Choroid plexus epithelial cell (primary cell): ENCODE results near the gene BARHL2.

Experiments used
- DNase-seq: peaks from one replicate; pipeline ENCODE4 v3.0.0-alpha.2; 2010; ENCODE audit warnings: low read depth
- H3K4me3 ChIP-seq: 2 replicates; pipeline ENCODE4 v1.5.1; 2011; ENCODE audit warnings: low read depth, mild to moderate bottlenecking, control low read depth, low read length, moderate library complexity
- CTCF ChIP-seq: conservative IDR thresholded peaks from 2 replicates; pipeline ENCODE4 v1.5.1; 2011; ENCODE audit warnings: low read depth, mild to moderate bottlenecking, control low read depth, inconsistent platforms, low read length, moderate library complexity

Gene BARHL2

GRCh38 chr1:90748668-90749067, 31.6 kb upstream of the BARHL2 start:
- H3K4me3 ChIP-seq: no peak overlapping the region
- DNase-seq: no peak
- no peak for TF ChIP-seq CTCF

GRCh38 chr1:90746857-90747256, 29.8 kb upstream of the BARHL2 start:
- no peak for TF ChIP-seq CTCF
- DNase-seq: no peak
- H3K4me3 ChIP-seq: no peak overlapping the region

GRCh38 chr1:90745972-90746371, 28.9 kb upstream of the BARHL2 start:
- TF ChIP-seq CTCF: no peak
- no peak overlapping the region for H3K4me3 ChIP-seq
- DNase-seq: no peak

GRCh38 chr1:90732136-90732535, 15.0 kb upstream of the BARHL2 start:
- TF ChIP-seq CTCF: no peak
- DNase-seq: no peak
- H3K4me3 ChIP-seq: no peak overlapping the region

- H3K4me3 ChIP-seq: no peak overlapping the region
- no peak for TF ChIP-seq CTCF
- DNase-seq: no peak
Measured at GRCh38 chr1:90731382-90732050, 14.4 kb upstream of the BARHL2 start.

- peak; percentile 24 for DNase-seq
- TF ChIP-seq CTCF: no peak
- H3K4me3 ChIP-seq: peak overlapping the region; percentile 21
Measured at GRCh38 chr1:90730243-90731022, 13.3 kb upstream of the BARHL2 start.
